ELR (cell line): ENCODE results near the gene SLC22A5.

Experiments used
- DNase-seq: peaks from one replicate; pipeline ENCODE4 v3.0.0-alpha.2; 2015; ENCODE audit warnings: low read depth

The SLC22A5 gene

DNA sequence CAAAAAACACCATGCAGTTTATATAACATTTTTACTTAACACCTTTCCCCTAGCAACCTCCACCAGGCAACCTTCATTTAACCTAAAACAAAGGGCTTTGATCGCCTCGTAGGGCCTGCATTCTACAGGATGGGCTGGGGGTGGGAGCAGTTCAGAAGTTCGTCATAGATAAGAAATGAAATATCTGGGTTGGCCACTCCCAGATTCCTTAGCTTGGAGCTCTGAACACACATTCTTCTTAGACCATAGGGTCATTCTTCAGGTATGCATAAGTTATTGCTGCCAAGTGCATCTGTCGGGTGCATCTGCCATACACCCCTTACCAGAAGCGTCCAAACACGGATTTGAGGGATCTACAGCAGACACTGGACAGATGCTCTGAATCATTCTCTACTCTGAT is 4.3 kb upstream of the SLC22A5 start:
- peak; percentile 88 for DNase-seq

GRCh38 chr5:132368186-132368585 is 1.3 kb upstream of the SLC22A5 start:
- no peak for DNase-seq

DNA sequence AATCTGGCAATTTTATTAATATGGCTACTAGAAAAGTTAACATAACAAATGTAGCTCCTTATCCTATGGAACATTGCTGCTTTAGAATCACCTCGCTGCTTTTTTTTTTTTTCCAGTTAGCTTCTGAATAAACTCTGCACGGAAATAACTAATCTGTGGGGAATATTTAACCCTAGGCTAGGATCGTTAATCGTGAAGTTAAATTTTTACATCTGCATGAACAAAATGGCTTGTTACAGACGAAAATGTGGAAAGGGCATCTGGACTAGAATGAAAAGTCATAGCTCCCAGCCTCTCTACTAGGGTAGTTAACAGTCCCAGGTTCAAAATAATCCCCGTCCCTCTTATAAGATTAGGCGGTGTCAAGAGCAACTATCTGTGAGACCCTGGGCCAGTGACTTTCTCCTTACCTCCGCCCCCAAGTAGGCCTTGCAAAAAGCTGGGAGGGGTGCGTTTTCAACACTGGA is 470 bp upstream of the SLC22A5 start:
- no peak for DNase-seq

DNA sequence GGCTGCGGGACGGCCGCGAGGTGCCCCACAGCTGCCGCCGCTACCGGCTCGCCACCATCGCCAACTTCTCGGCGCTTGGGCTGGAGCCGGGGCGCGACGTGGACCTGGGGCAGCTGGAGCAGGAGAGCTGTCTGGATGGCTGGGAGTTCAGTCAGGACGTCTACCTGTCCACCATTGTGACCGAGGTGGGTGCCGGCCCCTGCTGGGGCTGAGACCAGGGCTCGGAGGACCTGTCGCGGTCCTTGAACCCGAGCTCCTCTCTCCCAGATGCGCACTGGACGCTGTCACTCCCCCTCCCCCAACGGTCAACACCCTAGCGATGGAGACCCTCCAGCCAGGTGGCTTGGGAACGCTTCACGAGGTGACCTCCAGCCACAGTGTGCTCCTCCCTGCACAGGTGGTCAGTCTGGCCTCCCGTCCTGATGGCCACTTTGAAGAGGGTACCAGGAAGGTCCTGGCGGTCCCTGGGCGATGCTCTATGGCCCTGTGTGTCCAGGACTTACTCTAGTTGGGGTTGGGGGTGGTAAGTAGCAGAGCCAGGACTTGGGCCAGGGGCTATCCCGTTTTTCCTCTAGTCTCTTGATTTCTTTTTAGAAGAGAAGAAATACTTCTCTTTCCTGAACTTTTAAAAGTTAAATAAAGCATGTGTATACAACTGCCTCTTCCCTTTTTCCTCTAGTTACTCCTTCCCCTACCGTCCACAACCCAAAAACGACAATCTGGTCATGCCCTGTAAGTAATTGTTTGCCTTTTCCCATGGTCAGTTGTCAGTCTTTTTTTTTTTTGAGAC is 866 bp downstream of the SLC22A5 start:
- DNase-seq = no peak

DNA sequence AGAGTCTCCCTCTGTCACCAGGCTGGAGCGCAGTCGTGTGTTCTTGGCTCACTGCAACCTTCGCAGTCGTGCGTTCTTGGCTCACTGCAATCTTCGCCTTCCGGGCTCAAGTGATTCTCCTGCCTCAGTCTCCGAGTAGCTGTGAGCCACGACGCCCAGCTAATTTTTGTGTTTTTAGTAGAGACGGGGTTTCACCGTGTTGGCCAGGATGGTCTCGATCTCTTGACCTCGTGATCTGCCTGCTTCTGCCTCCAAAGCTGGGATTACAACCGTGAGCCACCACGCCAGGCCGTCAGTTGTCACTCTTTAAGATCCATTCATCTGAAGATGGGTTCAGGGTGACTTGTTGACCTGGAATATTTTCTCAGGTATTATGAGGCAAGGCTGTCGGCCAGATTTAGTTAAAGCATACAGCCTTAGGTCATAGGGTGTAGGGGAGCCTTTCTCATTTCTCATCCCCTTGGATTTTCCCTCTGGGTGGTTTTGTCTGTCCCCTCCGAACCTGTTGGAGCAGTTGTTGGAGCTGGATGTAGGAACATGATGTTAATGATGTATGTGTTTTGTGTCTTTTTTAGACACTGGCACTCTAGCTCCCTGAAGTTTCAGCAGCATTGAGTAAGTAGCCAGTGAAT is 1.6 kb downstream of the SLC22A5 start:
- DNase-seq = no peak

- no peak for DNase-seq
Measured at GRCh38 chr5:132371603-132371994, 2.1 kb downstream of the SLC22A5 start.

GRCh38 chr5:132372127-132372526 is 2.6 kb downstream of the SLC22A5 start:
- no peak for DNase-seq

DNA sequence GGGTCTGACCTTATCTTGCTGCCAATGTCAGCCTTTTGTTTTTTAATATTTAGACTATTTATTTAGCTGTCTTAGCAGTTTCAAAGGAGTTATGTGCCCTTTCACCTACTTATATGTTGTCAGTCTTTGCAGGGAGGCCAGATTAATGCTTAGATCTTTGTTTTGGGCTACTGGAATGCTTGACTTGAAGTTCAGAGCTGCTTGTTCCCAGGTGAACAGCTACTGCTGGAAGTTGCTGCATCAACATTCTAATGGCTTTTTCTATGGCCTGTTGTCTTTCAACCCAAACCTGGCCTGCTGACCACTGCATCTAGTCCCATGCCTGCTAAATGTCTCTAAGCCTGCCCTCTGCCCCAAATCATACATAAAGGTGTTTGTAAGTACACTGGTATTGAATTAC is 3.0 kb downstream of the SLC22A5 start:
- DNase-seq = no peak

GRCh38 chr5:132375957-132376356 is 6.4 kb downstream of the SLC22A5 start:
- no peak for DNase-seq

DNA sequence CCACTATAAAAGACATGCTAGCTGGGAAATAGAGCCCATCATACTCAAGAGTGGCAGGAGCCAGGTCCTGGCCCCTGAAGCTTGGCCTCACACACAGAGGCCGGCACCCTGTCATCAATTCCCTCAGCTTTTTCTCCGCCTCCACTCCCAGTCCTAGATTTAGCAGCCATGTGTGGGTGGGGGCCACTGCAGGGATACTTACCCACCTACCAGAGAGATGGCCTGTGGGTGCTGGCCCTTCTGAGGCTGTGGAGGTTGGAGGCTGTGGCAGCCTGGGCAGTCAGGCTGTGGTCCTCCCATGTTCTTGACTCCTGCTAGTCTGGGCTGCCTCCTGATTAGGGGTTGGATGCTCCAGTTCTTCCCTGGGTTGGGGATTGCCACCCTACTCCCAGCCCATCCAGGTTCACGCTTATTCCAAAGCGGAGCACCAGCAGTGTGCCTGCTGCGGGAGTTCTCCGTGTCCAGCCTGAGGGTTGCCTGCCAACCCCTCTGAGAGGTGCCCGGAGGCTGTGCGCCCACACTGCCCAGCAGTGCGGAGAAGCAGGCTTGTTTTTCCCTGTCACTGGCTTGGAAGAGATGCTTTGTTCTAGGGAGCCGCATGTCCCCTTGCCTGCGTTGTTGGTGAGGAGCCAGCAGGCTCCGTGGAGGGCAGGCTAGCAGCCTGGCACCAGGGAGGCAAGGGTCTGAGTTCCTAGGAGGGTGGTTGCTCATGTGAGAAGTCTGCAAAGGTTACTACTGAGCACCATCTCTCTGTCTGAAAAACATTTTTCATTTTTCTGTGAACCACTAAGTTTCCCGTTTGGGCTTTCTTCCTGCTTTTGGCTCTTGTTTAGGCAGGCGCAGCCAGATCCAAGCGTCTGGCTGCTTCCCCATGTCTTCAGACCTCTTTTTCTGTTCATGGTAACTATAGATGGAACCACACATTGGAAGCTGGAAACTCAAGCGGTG is 7.5 kb downstream of the SLC22A5 start:
- no peak for DNase-seq

GRCh38 chr5:132377738-132378137 is 8.2 kb downstream of the SLC22A5 start:
- no peak for DNase-seq

DNA sequence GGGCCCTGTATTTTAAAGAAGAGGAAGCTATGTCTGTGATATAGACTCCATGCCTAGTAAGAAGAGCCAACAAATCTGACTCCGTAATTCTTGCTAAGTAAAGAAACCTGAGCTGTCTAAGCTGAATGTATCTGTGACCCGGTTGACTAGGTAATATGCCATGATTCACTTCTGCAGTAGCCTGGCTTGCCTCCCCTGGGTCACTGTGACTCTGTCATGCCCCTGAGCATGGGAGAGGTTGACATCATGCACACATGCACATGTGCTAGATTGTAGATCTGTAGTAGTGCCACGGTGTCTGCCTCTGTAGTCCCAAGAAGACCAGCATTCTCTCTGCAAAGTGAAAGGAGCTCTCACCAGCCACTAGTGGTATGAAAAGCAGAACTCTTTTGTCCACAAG is 9.1 kb downstream of the SLC22A5 start:
- peak; percentile 30 for DNase-seq

DNA sequence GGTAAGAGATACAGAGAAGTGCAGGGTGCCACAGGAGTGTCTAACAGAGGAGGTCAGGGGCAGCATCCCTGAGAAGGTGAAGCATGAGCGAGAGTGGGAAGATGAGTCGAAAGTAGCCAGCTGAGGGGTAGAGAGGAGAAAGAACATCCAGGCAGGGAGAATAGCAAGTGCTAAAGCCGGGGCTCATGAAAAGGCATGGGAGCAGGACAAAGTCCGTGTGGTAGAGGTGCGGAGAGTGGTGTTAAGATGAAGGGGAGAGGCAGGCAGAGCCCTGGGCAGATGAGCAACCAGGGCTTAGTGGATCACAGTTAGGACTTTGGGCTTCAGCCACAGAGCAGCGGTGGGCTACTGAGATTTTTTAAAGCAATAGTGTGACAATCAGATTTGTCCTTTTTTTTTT is 10.5 kb downstream of the SLC22A5 start:
- DNase-seq = no peak

DNA sequence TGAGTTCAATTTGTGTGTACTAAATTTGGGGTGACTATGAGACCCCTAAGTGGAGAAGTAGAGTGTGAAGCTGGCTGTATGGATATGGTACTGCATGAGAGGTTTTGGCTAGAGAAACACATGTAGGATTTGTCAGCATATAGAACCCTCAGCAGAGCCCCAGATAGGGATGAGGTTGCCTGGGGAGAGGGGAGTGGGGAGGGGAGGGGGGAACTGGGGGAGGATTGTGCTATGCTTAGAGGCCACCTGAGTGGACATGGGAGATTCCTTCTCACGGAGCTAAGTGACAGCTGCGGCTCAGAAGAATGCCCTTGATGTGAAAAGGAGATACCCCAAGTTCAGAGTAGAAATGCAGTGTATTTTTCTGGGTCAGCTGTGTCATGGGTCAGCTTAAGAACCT is 11.2 kb downstream of the SLC22A5 start:
- DNase-seq = no peak

- no peak for DNase-seq
Measured at GRCh38 chr5:132381614-132382013, 12.1 kb downstream of the SLC22A5 start.

GRCh38 chr5:132383261-132383660 is 13.8 kb downstream of the SLC22A5 start:
- DNase-seq = no peak

DNA sequence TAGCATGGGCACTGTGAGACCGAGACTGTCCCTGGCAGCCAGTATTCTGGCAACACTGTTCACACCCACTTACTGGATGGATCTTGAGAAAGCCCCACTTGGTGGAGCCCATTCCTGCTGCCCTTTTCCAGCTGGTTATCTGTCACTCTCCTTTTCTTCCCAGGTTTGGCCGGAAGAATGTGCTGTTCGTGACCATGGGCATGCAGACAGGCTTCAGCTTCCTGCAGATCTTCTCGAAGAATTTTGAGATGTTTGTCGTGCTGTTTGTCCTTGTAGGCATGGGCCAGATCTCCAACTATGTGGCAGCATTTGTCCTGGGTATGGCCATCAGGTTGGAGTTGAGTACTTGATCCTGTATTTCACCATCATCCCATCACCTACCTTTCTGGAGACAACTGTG is 14.5 kb downstream of the SLC22A5 start:
- no peak for DNase-seq

DNA sequence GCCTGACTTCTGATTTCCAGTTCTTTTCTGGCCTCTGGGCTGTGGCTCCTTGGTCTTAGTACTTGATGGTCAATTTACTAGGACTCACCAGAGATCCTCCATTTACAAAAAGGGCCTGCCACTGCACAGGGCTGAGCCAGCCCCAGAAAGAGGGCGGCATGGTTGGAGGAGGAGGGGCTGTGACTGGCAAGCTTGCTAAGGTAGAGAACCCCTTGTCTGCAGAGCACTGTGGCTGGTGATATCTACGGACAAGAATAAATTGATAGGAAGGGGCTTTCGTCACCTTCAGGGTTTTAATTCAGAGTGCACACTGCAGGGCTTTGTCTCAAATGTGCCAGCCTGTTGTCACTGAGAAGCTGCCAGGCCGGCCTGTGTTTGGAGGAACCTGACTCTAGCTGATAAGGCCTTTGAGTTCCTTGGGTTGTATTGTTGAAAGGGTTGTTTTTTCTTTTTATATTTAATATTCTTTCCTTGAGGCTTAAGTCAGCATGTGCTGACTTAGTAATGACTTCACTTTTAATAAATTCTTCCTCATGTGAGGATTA is 15.1 kb downstream of the SLC22A5 start:
- DNase-seq = no peak

- DNase-seq = peak; percentile 79
Measured at GRCh38 chr5:132385326-132386105, 16.0 kb downstream of the SLC22A5 start.

- DNase-seq = peak; percentile 84
Measured at GRCh38 chr5:132386644-132387286, 17.3 kb downstream of the SLC22A5 start.

DNA sequence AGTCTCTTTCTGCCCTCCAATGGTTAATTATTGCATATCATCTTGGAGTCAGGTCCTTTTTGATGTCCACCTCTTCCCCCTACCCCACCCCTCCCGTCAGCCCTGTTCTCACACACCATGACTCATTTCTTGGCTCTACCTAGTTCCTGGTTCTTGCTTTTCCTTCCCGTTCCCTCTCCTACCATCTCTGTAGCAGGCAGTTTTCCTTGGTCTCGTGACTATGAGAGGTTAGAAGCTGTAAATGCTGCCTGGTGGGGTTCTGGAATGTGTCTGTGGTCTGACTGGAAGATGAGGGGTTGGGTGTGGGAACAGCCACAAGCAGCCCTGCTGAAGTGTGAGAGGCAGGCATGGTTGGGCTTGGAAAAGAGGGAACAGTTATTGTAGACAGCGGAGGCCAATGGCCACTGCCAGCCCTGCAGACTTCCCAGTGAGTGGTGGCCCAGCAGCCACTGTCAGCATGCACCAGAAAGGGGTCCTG is 18.2 kb downstream of the SLC22A5 start:
- peak; percentile 99 for DNase-seq
